Stimulated activated CD4-positive, alpha-beta T cell treated with anti-CD3 and anti-CD28 coated beads, Interleukin-15, amount 100 ng/mL, for 24 hours (primary cell): ENCODE measurements around the gene PTCH1.

Experiments
- DNase-seq: peaks from one replicate; pipeline ENCODE4 v3.0.0-alpha.2; 2020

Gene PTCH1

GRCh38 chr9:95497772-95498171 is 19.0 kb downstream of the PTCH1 start:
- DNase-seq, result no peak

GRCh38 chr9:95496687-95497086 is 20.1 kb downstream of the PTCH1 start:
- no peak for DNase-seq

GRCh38 chr9:95495961-95496360 is 20.8 kb downstream of the PTCH1 start:
- no peak for DNase-seq

- DNase-seq, result no peak
Observed at GRCh38 chr9:95495529-95495928, 21.2 kb downstream of the PTCH1 start.

- DNase-seq, result peak; percentile 89
Observed at GRCh38 chr9:95494416-95495371, 22.1 kb downstream of the PTCH1 start.

GRCh38 chr9:95494022-95494415 is 22.8 kb downstream of the PTCH1 start:
- DNase-seq, result peak; percentile 59

- DNase-seq, result no peak
Observed at GRCh38 chr9:95493402-95493801, 23.4 kb downstream of the PTCH1 start.

GRCh38 chr9:95491543-95492320 is 25.0 kb downstream of the PTCH1 start:
- no peak for DNase-seq

- no peak for DNase-seq
Observed at GRCh38 chr9:95488954-95489353, 27.8 kb downstream of the PTCH1 start.

GRCh38 chr9:95486318-95486717 is 30.5 kb downstream of the PTCH1 start:
- no peak for DNase-seq

- DNase-seq, result no peak
Observed at GRCh38 chr9:95484225-95484624, 32.5 kb downstream of the PTCH1 start.

- no peak for DNase-seq
Observed at GRCh38 chr9:95483431-95483830, 33.3 kb downstream of the PTCH1 start.

GRCh38 chr9:95482621-95483020 is 34.1 kb downstream of the PTCH1 start:
- no peak for DNase-seq

- no peak for DNase-seq
Observed at GRCh38 chr9:95481000-95481399, 35.8 kb downstream of the PTCH1 start.

GRCh38 chr9:95480346-95480745 is 36.4 kb downstream of the PTCH1 start:
- DNase-seq, result no peak

GRCh38 chr9:95479330-95479729 is 37.4 kb downstream of the PTCH1 start:
- DNase-seq, result no peak

- no peak for DNase-seq
Observed at GRCh38 chr9:95478335-95478734, 38.4 kb downstream of the PTCH1 start.

GRCh38 chr9:95477885-95478284 is 38.9 kb downstream of the PTCH1 start:
- no peak for DNase-seq

GRCh38 chr9:95477441-95477840 is 39.3 kb downstream of the PTCH1 start:
- DNase-seq, result no peak

GRCh38 chr9:95468791-95469190 is 48.0 kb downstream of the PTCH1 start:
- DNase-seq, result no peak

- DNase-seq, result no peak
Observed at GRCh38 chr9:95465115-95465514, 51.7 kb downstream of the PTCH1 start.

- DNase-seq, result peak; percentile 6
Observed at GRCh38 chr9:95463148-95464060, 53.4 kb downstream of the PTCH1 start.
